Activated CD8-positive, alpha-beta memory T cell treated with anti-CD3 and anti-CD28 coated beads, Interleukin-2, amount 50 U/mL, for 48 hours (primary cell): ENCODE data around the gene C4orf50.

Source experiments
- DNase-seq: peaks from one replicate; pipeline ENCODE4 v3.0.0-alpha.2; 2020

C4orf50 gene

DNA sequence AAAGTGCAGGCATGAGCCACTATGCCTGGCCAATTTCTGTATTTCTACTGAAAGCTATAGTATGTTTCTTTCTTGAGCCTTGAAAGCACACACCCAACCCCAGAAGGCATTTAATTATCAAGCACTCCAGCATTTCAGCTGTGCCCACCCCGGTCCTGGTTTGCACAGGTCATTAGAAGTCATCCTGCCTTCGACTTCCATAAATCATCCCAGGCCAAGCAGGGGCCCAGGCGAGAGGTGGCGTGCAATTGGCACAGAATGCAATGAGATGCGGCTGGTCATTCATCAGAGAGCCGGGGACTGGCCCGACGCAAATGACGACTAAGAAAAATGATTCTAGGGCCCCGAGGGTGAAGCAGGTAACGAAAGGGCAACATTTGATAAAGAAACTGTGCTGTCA lies 100.6 kb downstream of the C4orf50 start:
- no peak for DNase-seq

DNA sequence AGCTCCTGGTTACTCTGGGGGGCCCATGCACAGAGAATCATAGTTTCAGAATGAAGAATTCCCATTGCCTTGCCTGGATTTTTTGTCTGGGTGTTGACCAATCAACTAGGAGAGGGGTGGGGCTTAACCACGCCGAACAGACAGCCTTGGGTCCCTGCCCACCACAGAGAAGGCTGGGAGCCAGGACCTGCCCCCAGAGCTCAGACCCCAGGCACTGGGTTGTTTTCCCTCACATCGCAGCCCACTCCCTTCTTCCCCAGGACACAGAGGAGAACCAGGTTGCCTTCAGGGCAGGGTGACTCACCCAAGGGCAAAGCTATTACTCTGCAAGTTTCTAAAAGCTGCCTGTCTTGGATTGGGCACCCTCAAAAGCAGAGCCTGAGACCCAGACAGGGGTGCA lies 102.0 kb downstream of the C4orf50 start:
- DNase-seq, result no peak

GRCh38 chr4:5913454-5913853 lies 104.8 kb downstream of the C4orf50 start:
- no peak for DNase-seq

DNA sequence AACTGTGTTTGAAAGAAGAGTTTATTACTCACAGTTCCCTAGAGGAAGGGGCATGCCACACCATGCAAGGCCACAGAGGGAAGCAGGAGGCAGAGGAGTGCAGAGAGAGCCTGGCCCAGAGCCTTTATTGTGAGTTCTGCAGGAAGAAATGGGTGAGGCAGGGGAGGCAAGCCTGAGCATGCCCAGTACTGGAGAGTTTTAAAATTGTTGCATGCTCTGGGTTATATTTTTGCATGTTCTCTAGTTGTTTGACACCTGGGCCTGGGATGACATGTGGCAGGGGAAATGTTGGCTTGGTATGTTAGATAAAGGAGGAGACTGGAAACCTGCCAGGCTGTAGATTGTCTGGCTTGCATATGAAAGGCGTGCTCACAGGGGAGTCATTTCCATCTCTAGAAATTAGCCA lies 105.6 kb downstream of the C4orf50 start:
- DNase-seq, result no peak

- DNase-seq, result no peak
These were observed 109.3 kb downstream of the C4orf50 start for GRCh38 chr4:5908876-5909427.

- DNase-seq, result no peak
These were observed 112.0 kb downstream of the C4orf50 start for GRCh38 chr4:5906191-5906590.

- no peak for DNase-seq
These were observed 112.5 kb downstream of the C4orf50 start for GRCh38 chr4:5905714-5906113.

GRCh38 chr4:5900844-5901243 lies 117.4 kb downstream of the C4orf50 start:
- no peak for DNase-seq

GRCh38 chr4:5899881-5900280 lies 118.3 kb downstream of the C4orf50 start:
- no peak for DNase-seq

- DNase-seq, result no peak
These were observed 118.8 kb downstream of the C4orf50 start for GRCh38 chr4:5899396-5899795.

DNA sequence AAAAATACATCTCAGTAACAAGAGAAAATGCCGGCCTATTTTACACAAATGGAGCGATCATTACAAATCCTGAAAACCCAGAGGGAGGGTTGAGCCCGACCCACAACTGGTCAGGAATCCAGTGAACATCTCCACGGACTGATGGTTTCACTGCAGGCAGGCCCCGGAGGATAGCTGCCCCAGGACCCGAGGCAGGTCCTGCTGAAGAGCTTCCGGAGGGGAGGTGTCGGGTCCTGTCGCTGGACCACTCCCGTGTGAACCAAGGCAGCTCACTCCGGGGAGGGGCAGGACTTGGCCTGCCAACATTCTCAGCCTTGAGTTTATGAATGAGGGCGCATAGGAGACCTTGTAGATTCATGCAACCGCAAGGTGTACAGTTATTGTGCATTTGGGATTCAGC lies 120.6 kb downstream of the C4orf50 start:
- DNase-seq, result no peak

DNA sequence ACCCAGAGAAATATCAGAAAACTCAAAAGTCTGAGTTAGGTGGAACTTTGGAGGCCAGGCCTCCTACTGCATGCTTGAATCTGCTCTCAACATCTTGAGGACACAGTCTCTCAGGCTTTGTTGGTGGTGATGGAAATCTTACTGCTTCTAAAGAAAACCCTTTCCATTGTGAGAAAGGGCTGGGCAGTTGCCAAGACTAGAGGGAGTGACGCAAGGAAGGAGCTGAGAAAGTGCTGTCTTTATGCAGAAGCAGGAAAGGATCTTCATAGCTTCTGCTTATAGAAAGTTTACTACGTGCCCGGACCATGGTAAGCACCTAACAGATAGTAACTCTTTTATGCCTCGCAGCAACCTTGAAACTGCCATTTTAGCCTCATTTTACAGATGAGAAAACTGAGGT lies 122.9 kb downstream of the C4orf50 start:
- no peak for DNase-seq

DNA sequence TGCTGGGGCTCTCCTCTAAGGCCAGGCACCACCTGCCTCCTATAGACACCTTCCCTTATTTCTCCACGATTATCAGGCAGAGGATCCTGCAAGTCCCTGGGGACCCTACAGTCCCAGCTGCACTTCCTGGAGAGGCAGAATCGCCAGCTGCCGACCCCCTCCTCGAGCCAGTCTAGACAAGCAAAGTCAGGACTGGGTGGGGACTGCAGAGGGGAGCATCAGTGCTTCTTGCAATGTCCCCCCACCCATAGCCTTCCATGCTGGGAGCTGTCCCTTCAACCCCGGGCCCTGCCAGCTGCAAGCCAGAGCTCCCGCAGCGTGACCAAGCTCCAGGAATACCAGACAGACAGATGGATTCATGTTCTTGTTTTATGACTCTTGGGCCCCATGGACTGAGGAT lies 124.0 kb downstream of the C4orf50 start:
- DNase-seq, result no peak

DNA sequence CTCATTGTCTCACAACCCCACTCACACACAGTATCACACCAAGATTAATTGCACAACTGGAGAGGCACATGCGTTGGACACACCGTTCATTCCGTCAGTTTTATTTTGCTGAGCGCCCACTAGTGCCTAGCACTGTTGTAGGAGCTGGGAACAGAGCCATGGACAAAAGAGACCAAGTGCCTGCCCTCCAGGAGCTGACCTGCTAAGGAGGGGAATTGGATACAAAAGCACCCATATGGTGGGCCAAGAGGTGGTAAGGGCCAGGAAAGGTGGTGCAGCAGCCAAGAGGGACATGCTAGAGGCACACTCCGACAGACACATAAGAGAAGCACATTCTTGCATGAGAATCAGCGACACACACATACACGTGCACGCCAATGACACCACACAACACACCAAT lies 124.6 kb downstream of the C4orf50 start:
- DNase-seq, result no peak

DNA sequence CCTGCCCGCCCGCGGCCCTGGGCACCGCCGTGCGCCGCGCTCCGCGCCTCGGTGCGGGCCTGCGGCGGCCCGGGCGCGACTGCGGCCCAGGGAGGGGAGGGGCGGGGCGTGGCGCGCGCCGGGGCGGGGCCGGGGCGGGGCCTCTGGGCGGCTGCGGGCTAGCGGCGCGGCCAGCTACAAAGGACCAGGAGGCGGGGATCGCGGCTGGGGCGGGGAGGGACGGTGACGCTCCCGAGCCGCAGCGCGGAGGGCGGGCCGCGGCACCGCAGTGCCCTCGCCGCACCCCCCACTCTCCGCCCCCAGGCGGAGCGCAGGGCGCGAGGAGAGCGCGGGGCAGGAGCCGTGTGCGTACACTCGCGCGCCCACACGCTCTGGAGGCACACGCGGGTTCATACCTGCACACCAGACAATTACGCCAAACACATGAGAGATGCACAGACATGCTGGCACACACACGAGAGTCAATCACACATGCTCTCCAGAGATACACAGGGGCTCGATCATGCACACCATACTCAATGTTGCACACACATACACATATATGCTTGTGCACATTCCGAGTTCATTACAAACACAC lies 125.1 kb downstream of the C4orf50 start, which contains the start of gene CRMP1:
TSS of gene CRMP1 (minus strand) at position 83 of the 577 bp plus-strand sequence. CDS start 117 bp downstream, outside the sequence.
- DNase-seq, result no peak

DNA sequence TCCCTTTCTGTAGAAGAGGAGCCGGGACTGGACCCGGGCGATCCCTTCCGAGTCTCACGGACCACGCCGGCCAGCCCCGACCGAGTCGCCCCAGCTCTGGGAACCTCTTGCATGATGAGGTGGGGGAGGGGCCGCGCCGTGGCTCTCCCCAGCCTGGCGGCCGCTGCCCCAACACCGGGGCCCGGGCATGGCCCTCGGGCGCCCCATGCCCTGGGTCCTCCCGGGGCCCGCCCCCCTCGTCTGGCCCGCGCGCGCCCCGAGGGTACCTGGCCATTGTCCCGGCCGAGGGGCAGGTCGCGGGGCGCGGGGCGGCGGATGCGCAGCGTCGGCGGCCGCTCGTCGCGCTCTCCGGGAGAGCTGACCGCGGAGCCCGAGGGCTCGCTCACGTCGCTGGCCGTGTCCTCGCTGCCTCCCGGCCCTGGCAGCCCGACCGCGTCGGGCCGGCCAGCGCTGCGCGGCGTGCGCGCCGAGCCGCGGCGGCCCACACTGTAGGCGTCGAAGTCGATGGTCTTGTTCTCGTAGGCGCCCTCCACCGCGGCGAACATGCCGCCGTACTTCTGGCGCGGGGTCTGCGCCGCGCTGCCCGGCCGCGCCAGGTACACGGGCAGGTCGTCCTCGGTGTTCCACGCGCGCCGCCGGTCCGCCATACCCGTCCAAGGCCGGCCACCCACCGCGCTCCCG lies 125.8 kb downstream of the C4orf50 start:
- no peak for DNase-seq

DNA sequence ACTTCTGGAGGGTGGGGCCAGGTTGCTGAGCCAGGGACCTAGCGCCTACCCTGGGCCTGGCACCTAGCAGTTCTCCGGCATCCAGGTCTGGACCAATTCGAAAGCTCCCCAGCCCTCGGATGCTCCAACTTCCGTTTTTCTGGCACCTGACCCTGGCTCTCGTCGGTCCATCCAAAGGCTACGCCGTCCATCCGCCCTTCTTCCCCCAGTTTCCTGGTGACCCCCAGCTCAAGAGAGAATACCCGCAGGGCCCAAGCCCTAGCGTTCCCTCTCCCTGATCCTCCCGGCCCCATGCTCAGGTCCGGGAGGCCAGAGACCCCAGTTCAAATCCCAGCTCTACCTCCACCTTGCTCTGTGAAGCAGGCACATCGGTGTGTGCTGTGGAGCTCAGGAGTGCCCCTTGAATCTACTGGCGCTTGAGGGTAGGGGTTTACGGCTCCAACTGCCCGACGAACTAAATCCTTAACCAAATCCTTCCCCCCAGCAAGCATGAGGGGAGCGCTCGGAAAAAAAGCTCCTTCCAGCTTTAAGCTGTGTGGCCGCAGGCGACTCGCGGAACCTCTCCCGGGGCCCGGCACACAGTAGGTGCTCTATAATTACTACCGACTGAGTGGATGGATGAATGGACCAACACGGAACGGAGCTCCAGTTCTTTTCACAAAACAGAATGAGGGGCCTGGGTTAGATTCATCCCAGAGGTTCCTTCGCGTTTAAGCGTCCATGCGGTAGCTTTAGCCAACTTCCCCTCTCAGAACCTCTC lies 126.5 kb downstream of the C4orf50 start:
- DNase-seq, result no peak

DNA sequence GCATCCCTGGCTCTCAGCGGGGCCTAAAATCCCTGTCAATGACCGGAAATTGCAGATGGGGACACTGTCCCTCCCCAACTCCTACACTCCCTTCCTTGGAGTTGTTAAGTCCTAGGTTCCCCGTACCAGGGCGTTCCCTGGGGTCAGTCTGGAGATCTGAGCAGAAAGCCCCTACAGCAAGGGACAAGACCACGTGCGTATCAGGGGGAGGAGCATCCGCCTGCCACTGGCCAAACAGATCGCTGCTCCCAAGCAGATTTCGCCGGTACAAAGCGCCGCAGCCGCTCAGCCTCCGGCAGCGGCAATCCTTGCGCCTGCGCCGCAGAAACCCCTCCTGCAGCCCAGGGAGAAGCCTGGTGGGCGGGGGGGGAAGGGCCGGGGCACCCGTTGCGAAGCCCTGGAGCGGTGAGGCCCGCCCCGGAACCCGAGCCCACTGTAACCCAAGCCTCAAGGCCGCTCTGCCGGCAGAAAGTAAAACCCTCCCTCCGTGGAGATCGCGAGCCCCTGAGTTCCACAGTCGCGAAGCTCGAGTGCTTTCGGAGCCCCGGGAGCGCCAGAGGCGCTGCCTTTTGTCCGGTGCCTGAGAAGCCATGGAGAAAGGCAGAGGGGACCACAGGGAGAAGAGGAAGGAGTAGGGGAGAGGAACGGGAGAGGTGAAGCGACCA lies 128.0 kb downstream of the C4orf50 start:
- no peak for DNase-seq

DNA sequence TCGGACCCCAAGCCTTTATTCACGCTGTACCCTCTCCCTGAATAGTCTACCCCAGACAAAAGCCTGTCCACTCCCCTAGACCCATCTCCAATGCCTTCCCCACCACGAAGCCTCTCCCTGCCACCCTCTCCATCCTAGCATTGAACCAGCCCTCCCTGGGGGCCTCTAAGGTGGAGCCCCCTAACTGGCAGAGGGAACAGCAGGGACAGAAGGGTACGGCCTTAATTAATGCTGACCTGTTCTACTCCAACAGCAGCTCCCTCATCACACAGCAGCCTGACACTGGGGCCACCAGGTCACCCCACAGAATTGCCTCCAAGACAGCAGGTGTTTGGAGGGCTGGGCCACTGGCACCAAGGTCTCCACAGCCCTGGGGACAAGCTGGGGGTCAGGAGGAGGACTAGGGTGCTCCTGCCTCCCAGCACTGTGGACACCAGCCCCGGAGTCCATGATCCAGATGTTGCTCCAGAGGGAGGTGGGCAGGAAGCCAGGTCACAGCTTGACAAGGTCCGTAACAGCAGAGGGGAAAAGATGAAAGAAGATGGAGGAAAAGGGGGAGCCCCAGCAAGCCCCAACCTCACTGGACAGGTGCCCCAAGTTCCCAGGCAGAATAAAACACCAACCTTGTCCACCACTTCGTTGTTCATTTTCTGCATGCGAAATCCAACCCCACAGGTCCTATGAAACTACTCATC lies 129.1 kb downstream of the C4orf50 start:
- no peak for DNase-seq

DNA sequence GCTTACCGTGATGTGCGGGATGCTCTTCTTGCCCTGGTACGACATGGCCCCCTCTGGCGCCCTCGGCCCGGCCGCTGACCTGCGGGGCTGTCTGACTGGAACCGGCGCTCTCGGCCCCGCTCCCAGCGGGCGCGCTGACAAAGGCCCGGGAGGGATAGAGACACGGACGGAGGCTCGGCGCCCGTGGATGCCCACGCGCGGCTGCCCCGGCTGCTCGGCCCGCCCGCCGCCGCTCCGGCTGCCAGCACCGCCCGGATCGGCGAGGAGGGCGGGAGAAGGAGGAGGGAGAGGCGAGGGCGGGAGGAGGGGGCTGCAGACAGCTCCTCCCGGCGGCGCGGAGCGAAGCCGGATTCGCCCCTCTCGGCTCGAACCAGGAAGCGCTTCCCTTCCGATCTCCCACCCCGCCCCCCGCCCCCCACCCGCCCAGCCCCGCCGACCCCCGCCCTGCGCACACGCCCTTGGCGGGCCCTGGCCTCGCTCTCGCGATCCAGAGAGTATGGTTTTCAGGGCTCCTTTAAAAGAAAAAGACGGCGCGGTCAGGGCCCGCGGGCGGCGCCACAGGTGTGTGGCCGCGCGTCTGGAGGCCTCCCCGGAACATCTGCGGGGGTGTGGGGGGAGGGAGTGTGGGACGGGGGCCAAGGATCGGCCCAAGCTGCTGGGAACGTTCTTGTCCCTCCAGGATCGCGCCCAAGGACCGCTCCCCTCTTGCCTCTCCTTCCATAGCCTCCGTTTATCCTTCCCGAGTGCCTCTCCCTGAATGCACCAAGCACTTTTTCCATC lies 129.8 kb downstream of the C4orf50 start:
- DNase-seq, result no peak

DNA sequence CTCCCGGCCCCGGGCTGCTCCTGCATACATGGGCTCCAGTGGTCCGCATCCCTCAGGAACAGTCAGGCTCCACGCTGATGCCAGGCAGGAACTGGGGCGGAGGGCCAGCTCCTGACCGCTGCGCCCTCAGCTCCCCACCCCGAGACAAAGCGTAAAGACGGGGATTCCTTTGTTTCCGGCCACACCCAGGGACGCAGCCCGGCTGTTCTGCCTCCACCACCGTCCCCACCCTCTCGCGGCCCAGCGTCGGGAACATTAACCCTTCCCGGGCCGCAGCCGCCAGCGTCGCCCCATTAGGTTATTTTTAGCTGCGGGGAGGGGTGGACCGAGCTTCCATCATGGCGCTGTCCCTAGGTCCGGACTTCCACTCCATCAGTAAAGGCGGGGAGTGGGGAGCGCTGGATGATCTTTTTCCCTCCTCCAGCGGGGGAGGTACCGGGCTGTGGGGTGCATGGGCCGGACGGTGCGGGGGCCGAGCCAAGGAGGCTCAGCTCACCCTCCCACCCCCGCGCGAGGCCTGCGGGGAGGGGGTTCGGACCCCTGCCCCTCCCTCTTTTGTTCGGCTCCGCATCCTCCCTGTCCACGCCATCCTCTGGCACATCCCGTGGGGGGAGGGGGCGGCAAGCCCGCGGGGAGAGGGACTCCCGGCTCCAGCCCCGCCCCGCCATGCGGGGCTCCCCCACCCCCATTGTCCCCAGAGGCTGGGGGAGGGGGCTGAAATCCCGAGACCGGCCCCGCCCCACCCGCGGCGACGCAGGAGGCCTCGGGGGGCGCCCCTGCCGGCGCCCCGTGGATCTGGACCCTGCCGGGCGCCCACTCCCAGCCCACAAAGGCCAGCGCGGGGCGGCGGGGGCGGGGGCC lies 130.6 kb downstream of the C4orf50 start:
- no peak for DNase-seq
